Hepatic stellate cell (primary cell): ENCODE measurements around the gene ST8SIA1.
A peak's percentile ranks its signal among the peaks of the same experiment; 100 is the strongest.

ENCODE experiments used
- DNase-seq: peaks from one replicate; pipeline ENCODE4 v3.0.0; 2011; ENCODE audit warnings: low spot score

Gene ST8SIA1

DNA sequence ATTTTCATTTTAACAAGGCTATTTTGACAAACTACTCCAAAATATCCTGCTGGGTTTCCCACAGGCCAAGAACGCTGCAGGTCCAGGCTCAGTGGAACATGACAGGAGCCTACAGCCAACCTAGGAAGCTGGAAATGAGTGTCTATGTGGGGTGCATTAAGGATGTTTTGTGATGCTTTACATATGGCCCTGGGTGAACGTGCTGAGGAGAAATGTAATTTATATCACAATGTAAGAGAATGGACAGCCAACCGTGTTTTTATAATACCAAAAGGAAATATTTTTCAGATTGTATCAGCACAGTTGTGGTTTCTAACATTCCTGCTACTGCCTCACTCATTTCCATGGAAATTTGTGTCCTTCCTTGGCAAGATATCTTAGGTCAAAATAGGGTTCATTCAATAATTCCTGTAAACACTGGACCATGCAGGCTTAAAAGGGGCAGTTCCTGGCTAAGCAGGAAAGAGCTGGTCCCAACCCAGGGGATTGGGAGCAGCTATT is 51.5 kb downstream of the ST8SIA1 start:
- peak; percentile 22 for DNase-seq

DNA sequence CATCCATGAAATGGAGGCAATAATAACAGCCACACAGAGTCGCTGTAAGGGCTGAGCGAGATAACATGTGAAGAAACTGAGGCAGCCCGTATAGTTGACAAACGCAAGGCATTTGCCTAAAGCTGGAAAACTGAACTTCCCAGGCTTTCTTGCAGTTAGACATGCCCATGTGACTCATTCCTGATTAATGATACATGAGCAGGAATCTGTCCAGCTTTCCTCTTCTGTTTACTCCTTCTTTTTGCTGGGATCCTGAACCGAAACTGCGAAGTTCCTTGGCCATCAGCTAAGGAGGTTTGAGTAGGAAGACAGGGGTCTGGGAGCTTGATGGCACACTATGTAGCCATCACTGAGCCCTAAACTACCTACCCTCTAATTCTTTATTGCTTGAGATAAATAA is 52.2 kb downstream of the ST8SIA1 start:
- DNase-seq = peak; percentile 14

DNA sequence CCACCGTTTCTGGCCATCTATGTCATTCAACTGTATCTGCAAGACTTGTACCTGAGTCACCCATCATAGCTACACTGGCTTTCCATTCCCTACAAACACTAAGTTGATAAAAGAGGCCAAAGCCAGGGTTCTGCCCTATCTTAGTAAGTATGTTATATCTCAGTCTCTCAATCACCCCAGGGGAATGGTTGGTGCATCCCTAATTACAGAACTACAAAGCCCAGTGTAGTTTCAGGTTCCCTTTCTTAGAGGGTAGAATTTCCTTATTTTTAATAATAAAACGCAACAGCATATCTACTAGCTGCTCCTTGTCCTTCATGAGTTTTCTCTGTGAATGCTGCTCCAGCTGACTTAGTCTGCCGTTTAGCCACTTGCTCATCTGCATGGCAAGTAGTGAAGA is 57.6 kb downstream of the ST8SIA1 start:
- DNase-seq = no peak

DNA sequence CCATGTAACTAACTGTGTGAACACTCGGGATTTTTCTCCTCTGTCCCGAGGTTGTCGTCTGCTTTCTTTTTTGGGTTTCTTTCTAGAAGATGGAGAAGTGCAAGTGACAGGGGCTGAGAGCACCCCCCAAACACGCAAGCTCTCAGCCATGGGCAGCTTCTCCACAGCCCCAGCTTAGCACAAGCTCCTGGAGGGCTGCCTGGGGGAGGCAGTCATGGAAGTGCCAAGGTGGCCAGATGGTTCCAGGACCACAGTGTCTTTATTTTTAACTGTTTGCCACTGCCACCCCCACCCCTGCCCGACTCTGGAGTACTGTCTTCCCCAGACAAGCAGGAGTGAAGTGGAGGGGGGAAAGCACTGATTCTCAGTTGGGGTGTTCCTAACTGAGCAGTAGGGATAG is 58.2 kb downstream of the ST8SIA1 start:
- DNase-seq = no peak

DNA sequence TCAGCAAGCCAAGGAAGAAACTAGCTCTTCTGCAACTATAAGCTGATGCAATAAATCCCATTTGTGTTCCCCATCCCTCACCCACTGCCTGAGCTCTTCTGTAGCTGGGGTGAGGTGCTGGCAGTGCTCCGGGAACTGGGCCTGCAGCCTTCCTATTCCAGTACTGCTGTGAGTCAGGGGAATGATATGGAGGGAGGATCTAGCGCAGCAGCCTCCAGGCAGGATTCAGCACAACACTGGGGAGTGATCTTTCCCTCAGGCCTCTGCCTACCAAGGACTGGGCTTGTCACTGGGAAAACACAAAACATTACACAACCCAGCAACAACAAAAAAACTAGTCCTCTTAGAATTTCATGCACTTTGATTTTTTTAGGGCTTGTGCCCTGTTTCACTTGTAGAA is 58.7 kb downstream of the ST8SIA1 start:
- DNase-seq = peak; percentile 65

DNA sequence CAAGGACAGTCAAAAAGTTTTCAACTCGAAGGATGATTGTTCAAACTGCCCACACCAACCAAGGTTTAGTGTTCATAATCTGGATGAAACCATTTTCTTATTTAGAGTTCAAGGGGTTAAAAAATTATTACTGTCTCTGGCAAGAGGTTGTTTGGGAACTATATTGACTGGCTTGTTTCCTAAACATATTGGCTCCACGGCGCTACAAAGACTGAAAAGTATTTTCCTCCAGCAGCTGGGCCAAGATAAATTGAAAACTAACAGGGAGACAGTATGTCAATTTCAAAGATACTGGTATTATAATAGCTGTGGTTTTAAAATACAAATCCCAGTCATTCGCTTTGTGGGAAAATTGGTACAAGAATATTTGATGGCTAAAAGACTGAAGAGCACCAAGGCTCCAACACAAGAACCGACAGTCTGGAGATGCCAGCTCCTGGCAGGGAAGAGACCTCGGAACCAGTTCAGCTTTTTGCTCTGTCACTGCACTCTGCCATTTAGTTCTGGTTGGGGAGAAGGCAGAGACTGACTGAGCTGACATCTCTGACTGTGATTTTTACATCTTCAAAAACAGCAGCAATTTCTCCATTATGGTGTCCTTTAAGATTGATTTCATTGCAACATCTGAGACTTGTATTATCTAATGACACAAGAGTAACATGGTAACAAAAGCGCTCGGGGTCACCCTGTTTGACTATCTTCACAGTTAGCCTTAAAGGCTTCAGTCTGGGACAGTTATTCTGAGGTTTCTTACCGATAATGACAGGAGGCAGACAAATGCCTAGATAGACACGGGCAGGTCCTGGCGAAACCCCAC is 62.0 kb downstream of the ST8SIA1 start:
- DNase-seq = no peak

DNA sequence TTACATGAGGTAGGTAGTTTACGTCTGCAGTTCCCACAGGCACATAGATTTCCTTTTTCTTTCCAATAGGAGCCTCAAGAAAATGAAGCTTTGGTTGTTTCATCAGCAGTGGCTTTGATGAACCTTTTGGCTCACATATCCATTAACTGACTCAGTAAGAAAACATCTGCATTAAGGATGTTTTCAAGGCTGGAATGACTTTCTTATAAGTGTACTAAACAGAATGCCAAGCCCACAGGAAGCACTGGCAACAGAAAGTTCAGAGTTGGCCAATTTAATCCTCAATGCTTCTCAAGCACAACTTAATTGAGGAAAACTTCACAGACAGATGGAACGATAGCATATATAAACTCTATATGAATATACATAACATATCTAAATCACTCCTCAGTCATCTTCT is 63.5 kb downstream of the ST8SIA1 start:
- DNase-seq = peak; percentile 11

DNA sequence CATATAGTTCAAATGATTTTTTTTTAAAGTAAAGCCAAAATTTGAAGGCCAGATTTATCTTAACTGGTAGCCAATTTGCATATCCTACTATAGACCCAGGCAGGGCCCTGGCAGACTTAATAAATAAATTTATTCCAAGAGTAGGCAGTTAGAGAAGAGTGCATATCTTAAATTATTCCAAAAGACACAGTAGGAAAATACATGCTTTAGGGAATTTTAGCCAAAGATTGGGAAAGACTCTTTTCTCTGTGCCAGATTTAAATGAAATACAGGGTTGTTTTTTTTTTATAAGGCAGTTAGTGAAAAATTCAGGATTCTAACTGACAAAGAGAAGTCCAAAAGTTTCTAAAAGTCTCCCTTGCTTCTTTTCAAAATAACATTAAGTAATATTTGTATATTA is 65.5 kb downstream of the ST8SIA1 start:
- no peak for DNase-seq

DNA sequence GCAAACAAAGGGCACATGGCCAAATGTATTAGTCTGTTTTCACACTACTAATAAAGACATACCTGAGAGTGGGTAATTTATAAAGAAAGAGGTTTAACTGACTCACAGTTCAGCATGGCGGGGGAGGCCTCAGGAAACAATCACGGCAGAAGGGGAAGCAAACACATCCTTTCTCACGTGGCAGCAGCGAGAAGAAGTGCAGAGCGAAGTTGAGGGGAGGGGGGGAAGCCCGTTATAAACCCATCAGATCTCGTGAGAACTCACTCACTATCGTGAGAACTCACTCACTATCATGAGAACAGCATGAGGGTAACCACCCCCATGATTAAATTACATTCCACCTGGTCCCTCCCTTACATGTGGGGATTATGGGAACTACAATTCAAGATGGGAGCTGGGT is 66.1 kb downstream of the ST8SIA1 start:
- no peak for DNase-seq

DNA sequence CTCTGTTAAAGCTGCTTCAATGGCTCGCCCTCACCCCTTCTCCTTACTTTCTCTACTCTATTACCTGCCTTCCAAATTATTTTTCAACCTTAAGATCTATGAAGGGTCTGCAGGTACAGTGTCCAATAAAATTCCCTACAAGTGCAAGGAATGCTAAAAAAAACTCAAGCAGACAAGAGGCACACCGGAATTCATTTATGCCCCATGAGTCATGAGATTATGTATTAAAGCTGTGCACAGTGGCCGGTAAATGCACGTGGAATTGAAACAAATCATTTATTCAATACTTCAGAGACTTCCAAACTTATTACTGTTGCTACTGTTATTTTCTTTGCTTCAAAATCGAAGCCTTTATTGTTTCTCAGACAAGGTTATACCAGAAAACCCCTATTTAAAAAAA is 68.4 kb downstream of the ST8SIA1 start:
- no peak for DNase-seq

DNA sequence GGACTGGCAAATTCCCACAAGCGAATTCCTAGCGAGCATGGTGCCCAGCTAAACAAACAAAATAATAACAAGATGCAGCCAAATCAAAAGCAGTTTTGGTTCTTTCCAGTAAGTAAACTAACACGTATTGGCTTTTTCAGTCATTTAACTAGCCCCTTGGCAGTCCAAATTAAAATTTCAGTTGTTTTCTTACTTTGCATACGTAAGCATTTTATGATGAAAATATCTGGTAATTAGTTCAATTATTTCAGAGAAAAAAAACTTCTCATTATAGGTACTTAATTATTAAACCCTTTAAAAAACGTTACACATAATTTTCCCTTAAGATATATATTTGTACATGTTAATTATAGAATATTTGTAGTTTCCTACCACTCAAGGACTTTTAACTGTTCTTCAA is 70.1 kb downstream of the ST8SIA1 start:
- no peak for DNase-seq

DNA sequence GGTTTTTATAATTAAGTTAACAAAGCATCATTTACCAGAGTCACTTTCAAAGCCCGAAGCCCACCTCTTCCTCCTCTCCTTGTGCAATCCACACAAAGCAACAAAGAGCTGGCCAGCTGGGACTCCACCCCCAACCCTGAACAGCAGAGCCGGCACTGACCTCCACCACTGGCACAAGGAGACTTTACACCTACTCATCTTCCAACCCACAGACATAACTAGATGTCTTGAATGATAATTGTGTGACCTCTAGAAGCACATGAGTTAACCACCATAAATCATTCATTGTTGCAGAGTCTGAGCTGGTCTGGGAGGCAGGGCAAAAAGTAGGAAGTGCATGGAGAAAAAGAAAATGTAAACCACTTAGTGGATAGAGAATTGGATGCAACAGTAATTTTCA is 72.2 kb downstream of the ST8SIA1 start:
- no peak for DNase-seq

DNA sequence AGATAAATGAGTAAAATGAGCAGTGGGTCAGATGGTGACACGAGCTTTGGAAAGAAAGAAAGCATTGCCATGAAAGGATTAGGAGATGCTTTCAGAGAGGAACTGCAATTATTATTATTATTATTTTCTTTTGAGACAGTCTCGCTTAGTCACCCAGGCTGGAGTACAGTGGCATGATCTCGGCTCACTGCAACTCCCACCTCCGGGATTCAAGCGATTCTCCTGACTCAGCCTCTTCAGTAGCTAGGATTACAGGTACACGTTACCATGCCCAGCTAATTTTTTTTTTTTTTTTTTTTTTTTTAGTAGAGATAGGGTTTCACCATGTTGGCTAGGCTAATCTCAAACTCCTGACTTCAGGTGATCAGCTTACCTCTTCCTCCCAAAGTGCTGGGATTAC is 77.4 kb downstream of the ST8SIA1 start:
- DNase-seq = no peak

DNA sequence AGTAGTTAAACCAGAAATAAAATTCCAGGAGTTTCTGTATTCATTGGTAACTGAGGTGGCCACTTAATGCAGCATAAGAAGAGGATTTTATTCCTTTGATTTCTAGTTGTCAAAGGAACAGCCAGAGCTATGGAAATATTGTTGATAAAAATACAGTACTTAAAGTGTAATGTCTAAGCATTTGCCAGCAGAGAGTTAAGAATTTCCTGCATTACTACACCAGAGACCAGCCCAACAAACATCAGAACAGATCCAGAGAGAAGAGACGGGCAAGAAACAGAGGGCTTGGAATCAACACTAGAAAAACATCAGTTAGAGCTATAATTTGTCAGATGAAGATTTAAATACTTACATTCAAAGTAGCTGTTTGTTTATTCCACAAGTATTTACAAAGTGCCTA is 77.9 kb downstream of the ST8SIA1 start:
- DNase-seq = no peak

DNA sequence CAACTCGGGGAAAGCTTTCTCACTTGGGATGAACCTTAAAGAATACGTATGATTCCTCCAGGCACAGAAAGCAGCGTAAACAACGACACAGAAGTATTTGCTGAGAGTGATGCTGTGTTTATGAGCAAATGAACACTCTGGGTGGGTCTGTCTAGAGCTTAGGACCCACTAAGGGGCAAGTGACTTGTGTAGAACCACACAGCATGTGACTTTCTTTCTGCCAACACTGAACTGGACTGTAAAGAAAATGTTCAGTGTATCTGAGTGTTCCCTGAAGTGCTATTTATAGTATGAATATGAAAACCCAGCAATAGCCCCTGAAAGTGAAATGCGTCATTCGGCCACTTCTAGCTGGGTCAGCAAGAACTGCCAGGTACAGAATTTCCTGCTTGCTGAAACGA is 78.5 kb downstream of the ST8SIA1 start:
- no peak for DNase-seq

DNA sequence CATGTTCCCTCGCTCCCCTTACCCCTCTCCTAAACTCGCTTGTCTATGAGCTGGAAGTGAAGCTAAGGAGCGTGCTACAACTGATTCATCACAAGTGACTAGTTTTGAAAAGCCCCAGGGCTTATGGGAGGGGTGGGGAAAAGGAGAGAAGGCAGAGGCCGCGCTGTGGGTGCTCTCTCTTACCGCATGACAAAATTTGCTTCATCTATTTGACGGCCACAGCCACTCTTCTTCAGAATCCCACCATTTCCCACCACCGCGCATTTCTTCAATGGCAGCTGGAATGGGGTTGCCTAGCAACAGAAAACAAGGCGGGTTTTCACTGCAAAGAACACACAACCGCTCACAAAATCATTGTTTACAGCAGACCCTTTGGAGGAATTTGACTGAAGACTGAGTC is 79.4 kb downstream of the ST8SIA1 start:
- no peak for DNase-seq

DNA sequence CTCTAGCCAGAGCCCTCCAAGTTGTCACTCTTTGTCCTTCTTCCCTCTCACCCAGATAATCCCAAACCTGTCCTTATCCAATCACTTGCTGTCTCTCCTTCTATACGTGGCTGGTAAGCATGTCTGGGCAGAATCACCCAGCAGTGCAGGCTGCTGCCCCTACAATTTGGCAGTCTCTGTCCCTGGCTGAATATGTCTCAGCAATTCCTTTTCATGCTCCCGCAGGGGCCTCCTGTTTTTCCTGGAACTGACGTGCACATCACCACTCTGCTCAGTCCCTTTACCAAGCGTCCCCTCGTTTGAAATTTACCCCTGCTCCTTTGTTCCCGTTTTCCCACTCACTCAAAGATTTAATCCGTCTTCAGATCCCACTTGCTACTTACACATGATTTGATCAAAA is 80.0 kb downstream of the ST8SIA1 start:
- no peak for DNase-seq

DNA sequence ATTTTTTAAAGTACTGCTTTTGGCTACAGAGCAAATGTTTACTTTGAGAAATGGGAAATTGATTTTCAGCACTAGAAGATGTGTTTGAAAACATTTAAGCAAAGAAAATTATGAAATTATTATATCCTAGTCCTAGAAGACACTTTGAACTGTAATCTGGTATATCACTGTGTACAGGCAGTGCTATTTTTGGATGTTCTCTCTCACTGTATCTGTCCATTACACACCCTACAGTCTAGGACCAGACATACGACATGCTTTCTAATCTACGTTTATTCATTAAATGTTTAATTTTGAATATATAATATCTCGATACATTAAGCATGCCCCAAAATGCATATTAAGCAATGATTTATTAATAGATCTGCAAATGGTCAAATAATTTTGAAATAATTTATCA is 82.5 kb downstream of the ST8SIA1 start:
- DNase-seq = no peak

DNA sequence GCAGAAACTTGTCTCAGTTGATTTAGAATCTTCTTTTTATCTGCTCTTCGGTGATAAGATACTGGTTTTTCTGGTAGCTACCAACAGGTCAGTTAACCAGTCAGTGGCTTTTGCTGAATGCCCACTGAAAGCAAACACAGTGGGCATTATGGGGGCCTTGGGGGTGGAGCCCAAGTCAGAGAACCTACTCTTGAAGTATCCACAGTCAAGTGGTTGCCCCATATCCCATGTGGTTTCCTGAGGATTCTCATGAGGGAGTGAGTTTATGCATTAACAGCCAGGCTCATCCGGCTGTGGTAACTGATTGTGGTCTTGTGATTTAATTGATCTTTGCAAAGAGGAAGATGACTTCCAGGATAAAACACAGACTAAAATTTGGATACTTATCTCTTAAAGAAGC is 83.7 kb downstream of the ST8SIA1 start:
- no peak for DNase-seq

DNA sequence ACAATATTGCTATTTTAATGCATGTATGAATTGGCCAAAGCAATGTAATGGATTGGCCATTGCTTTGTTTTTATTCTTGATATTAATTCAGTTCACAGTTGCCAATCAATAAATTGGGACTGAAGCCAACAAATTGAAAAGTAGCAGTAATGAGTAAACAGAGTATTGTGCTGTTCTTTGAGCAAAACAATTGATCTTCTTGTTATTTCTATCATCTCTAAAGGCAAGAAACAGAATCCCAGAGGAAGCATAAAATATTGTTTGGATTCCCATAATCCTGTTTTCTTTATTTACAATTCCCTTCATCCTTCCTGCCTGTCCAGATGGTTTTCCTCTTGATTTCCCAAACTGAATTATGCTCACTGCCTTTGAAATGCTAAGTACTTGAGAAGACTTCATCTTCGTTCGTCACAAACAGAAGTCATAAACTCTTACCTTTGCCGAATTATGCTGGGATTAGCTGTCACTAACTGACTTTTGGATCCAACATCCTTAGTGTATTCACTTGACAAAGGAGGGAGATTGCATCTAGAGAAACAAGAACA is 85.9 kb downstream of the ST8SIA1 start:
- DNase-seq = no peak

DNA sequence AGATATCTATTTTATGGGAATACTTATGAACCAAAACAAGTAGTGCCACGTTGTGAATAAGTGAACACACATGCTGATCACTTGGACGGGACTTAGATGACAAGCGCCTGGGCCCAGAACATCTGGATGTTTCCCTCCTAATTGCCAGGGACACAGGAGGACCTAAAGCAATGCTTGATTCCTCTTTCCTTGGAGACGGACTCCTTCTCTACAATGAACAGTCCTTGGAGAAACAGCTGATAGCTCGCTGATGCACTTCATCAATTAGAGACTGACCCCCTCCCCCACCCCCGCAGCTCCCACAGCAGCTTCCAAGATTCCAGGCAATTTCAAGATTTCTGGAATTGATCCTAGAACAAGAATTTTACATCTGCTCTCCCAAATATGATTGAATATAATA is 86.4 kb downstream of the ST8SIA1 start:
- no peak for DNase-seq

DNA sequence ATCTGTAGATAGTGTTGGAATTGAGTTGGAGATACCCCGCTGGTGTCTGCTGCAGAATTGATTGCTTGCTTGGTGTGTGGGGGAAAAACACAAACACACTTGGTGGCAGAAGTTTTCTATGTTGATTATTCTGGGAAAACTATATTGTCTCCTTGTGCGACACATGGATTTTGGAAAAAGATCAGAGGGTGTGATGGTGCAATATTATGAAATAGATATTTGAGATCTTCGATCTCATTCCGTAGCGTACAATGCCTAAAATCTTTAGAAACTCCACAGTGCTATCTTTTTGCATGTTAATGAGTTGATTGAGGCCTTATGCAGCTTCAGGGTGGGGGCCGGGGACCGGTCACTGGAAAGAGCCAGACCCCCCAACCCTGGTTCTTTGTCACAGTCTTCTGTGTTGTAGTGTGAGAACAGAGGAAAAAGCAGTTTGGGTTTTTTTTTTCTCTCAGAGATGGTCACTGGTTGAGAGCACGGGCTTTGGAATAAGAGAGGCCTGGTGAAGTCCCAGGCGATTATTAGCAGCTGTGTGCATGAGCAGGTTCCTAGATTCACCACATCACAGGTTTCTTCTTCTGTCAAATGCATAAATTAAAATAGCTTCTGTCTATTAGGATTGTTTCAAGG is 88.2 kb downstream of the ST8SIA1 start:
- no peak for DNase-seq

DNA sequence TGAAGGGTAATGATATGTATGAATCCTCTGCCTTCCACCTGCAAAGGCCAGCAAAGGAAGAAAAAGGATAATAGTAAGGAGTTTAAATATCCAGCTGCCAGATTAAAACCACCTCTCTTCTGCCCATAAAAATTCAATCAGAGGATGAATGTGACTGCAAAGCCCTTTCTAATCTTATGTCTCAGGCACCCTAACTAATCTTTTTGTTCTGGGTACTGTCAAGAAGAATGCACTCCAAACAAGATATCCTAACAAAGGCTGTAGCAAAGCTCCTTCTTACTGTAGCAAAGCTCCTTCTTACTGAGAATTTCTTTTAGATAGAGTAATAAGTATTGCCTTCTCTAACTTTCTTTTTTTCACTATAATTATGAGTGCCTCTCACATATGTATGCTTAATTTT is 91.8 kb downstream of the ST8SIA1 start:
- no peak for DNase-seq

DNA sequence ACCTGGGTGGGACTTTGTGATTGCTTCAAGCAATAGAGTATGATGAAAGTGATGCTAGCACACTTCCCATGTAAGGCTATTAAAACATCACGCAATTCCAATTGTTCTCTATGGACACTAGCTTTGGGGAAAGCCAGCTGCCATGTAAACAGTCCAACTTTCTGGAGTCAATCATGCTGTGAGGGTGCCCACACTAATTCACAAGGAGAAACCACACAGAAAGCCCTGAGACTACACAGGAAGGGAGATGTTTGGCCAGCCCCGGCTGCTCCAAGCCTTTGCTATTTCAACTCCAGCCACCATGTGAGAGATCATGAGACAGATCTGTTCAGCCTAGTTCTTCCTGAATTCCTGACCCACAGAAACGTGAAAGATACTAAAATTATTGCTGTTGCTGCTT is 96.3 kb downstream of the ST8SIA1 start:
- DNase-seq = no peak
